PFSK-1 (cell line): Measurements from ENCODE around the gene ACOXL.

ENCODE experiments used
- FOXP2 ChIP-seq: optimal IDR thresholded peaks from 2 replicates; pipeline ENCODE3; 2011; ENCODE audit warnings: borderline replicate concordance, control low read depth, inconsistent platforms; ENCODE audit not compliant: insufficient read depth; ENCODE audit errors: extremely low read length, extremely low read depth
- POLR2AphosphoS5 ChIP-seq: IDR thresholded peaks from 2 replicates; pipeline ENCODE4 v1.6.1; 2012; ENCODE audit warnings: low read depth, mild to moderate bottlenecking, control low read depth, low read length, moderate library complexity
- REST ChIP-seq, 2 experiments: IDR thresholded peaks; 2 replicates each; pipeline versions ENCODE4 v1.6.1 to v1.8.0; 2011 to 2012; ENCODE audit warnings: low read depth in 2 of 2, low read length in 2 of 2, control low read depth in 1 of 2, inconsistent platforms in 1 of 2, mild to moderate bottlenecking in 1 of 2, moderate library complexity in 1 of 2; ENCODE audit not compliant: insufficient read depth in 1 of 2
- SIN3A ChIP-seq: IDR thresholded peaks from 2 replicates; pipeline ENCODE4 v1.6.1; 2012; ENCODE audit warnings: mild to moderate bottlenecking, low read length, moderate library complexity, borderline replicate concordance; ENCODE audit not compliant: insufficient read depth
- TAF1 ChIP-seq: IDR thresholded peaks from 2 replicates; pipeline ENCODE4 v1.6.1; 2012; ENCODE audit warnings: low read length, control low read depth, borderline replicate concordance; ENCODE audit not compliant: insufficient read depth

- TF ChIP-seq SIN3A (no peak), POLR2AphosphoS5 (no peak), TAF1 (no peak), REST (IDR thresholded peaks at IDR 0.05; ENCODE audit: insufficient read depth in 1 of 2, low read depth in 2 of 2, low read length in 2 of 2) (no peak), FOXP2 (no peak)
Measured at GRCh38 chr2:110729106-110729505, 3.3 kb upstream of the ACOXL start.
